Astrocyte (in vitro differentiated cells and primary cell): Measurements from ENCODE around the gene CELF1. TPM values are rescaled to one million over a fixed set of nuclear protein-coding genes. Genes with fewer than 3 reads are reported as not detected.

ENCODE experiments used
- DNase-seq: peaks from one replicate; pipeline ENCODE4 v3.0.0-alpha.2; 2010; ENCODE audit warnings: low read depth
- FAIRE-seq: peaks from 2 replicates; lab custom pipeline; 2011; peaks lifted over from hg19 to GRCh38; lab: Jason Lieb, UNC
- H2AFZ ChIP-seq: 2 replicates; pipeline ENCODE4 v1.6.0; 2012; ENCODE audit warnings: low read depth, low read length, inconsistent platforms
- H3K27ac ChIP-seq: 2 replicates; pipeline ENCODE4 v1.5.1; 2011; ENCODE audit warnings: low read depth, low read length, inconsistent platforms
- H3K27me3 ChIP-seq: 2 replicates; pipeline ENCODE4 v1.6.0; 2011; ENCODE audit warnings: low read length, inconsistent platforms; ENCODE audit not compliant: insufficient read depth
- H3K36me3 ChIP-seq: 2 replicates; pipeline ENCODE4 v1.5.1; 2011; ENCODE audit warnings: low read length, inconsistent platforms; ENCODE audit not compliant: insufficient read depth
- H3K4me1 ChIP-seq: 2 replicates; pipeline ENCODE4 v1.5.1; 2011; ENCODE audit warnings: low read length, inconsistent platforms; ENCODE audit not compliant: insufficient read depth
- H3K4me2 ChIP-seq: 2 replicates; pipeline ENCODE4 v1.6.0; 2012; ENCODE audit warnings: low read length, inconsistent platforms
- H3K4me3 ChIP-seq: 2 replicates; pipeline ENCODE4 v1.5.1; 2011; ENCODE audit warnings: low read depth, mild to moderate bottlenecking, low read length, inconsistent platforms; ENCODE audit not compliant: insufficient read depth
- H3K79me2 ChIP-seq: 2 replicates; pipeline ENCODE4 v1.6.0; 2012; ENCODE audit warnings: mild to moderate bottlenecking, low read length, inconsistent platforms; ENCODE audit not compliant: insufficient read depth
- H3K9ac ChIP-seq: 2 replicates; pipeline ENCODE4 v1.6.0; 2012; ENCODE audit warnings: mild to moderate bottlenecking, low read length, inconsistent platforms
- H3K9me3 ChIP-seq: 2 replicates; pipeline ENCODE4 v1.5.1; 2012; ENCODE audit warnings: low read depth, mild to moderate bottlenecking, low read length, inconsistent platforms; ENCODE audit not compliant: insufficient read depth
- H4K20me1 ChIP-seq: 2 replicates; pipeline ENCODE4 v1.6.0; 2012; ENCODE audit warnings: low read length, inconsistent platforms; ENCODE audit not compliant: insufficient read depth
- H3K27ac Mint-ChIP-seq: one replicate; pipeline ENCODE4 v1.8.0; 2021; ENCODE audit warnings: mild to moderate bottlenecking, mixed read lengths; ENCODE audit not compliant: unreplicated experiment
- H3K27me3 Mint-ChIP-seq: one replicate; pipeline ENCODE4 v1.8.0; 2021; ENCODE audit warnings: low read depth, mixed read lengths; ENCODE audit not compliant: unreplicated experiment
- H3K36me3 Mint-ChIP-seq: one replicate; pipeline ENCODE4 v1.8.0; 2021; ENCODE audit warnings: low read depth, mixed read lengths; ENCODE audit not compliant: unreplicated experiment
- H3K4me1 Mint-ChIP-seq: one replicate; pipeline ENCODE4 v1.8.0; 2021; ENCODE audit warnings: low read depth, mixed read lengths; ENCODE audit not compliant: unreplicated experiment
- H3K4me3 Mint-ChIP-seq: one replicate; pipeline ENCODE4 v1.8.0; 2021; ENCODE audit warnings: mild to moderate bottlenecking, moderate library complexity, mixed read lengths; ENCODE audit not compliant: unreplicated experiment
- H3K9me3 Mint-ChIP-seq: one replicate; pipeline ENCODE4 v1.8.0; 2021; ENCODE audit warnings: mild to moderate bottlenecking, mixed read lengths; ENCODE audit not compliant: unreplicated experiment
- CTCF ChIP-seq: IDR thresholded peaks from 2 replicates; pipeline ENCODE4 v1.5.1; 2011; ENCODE audit warnings: low read depth, mild to moderate bottlenecking, inconsistent platforms, low read length, moderate library complexity; ENCODE audit not compliant: insufficient read depth
- EZH2 ChIP-seq: IDR thresholded peaks from 2 replicates; pipeline ENCODE4 v1.6.1; 2012; ENCODE audit warnings: mild to moderate bottlenecking, low read length, inconsistent platforms; ENCODE audit not compliant: insufficient read depth
- total RNA-seq: library from RNA; stranded (reverse); gene quantifications from 2 replicates; pipeline ENCODE4 v1.2.1, GENCODE V29; 2021

The CELF1 gene
- total RNA-seq, 1 donor from 2014 or later, result 101 TPM

GRCh38 chr11:47469361-47470179, 83.4 kb downstream of the CELF1 start:
- Mint-ChIP-seq H3K9me3 (no peaks in the 10 kb centered on the region), H3K4me1 (peaks cover 10% of the 10 kb centered on the region), H3K4me3 (no peak overlapping the region), H3K36me3 (peaks cover 32% of the 10 kb centered on the region), H3K27ac (peak overlapping the region; percentile 58), H3K27me3 (no peaks in the 10 kb centered on the region)
- Histone ChIP-seq H3K79me2 (peaks cover 53% of the 10 kb centered on the region), H2AFZ (no peak overlapping the region), H3K9me3 (no peaks in the 10 kb centered on the region), H3K4me3 (no peak overlapping the region), H3K27ac (no peak overlapping the region), H3K27me3 (no peaks in the 10 kb centered on the region), H3K36me3 (peaks cover 43% of the 10 kb centered on the region), H3K4me1 (peaks cover 36% of the 10 kb centered on the region), H4K20me1 (peaks cover 79% of the 10 kb centered on the region), H3K4me2 (no peak overlapping the region), H3K9ac (no peak overlapping the region)
- TF ChIP-seq EZH2, result no peak
- no peak for TF ChIP-seq CTCF
- FAIRE-seq (no peak), DNase-seq (no peak)

GRCh38 chr11:47468598-47469214, 84.2 kb downstream of the CELF1 start:
- Mint-ChIP-seq H3K4me3 (no peak overlapping the region), H3K4me1 (peaks cover 6% of the 10 kb centered on the region), H3K9me3 (no peaks in the 10 kb centered on the region), H3K27ac (no peak overlapping the region), H3K27me3 (no peaks in the 10 kb centered on the region), H3K36me3 (peaks cover 28% of the 10 kb centered on the region)
- H3K27me3 ChIP-seq, result no peaks in the 10 kb centered on the region
- H3K4me3 ChIP-seq, result no peak overlapping the region
- H2AFZ ChIP-seq, result no peak overlapping the region
- FAIRE-seq (no peak), DNase-seq (no peak)
- peaks cover 56% of the 10 kb centered on the region for H3K79me2 ChIP-seq
- peaks cover 36% of the 10 kb centered on the region for H3K4me1 ChIP-seq
- peaks cover 40% of the 10 kb centered on the region for H3K36me3 ChIP-seq
- peak overlapping the region; percentile 40 for H3K4me2 ChIP-seq
- no peak overlapping the region for H3K27ac ChIP-seq
- H3K9me3 ChIP-seq, result no peaks in the 10 kb centered on the region
- no peak overlapping the region for H3K9ac ChIP-seq
- H4K20me1 ChIP-seq, result peaks cover 81% of the 10 kb centered on the region
- TF ChIP-seq CTCF (no peak), EZH2 (no peak)
